GM21786 (cell line): ENCODE results near the gene PBX2.
"Not testable (repeated sequence)": the region's sequence is repeated elsewhere in the genome, so short reads cannot be mapped to it uniquely, and the experiment has no call there.

Experiments
- ATAC-seq: cut with Tn5 transposase; IDR thresholded peaks from one replicate; pipeline ENCODE4 v1.9.1; 2021; ENCODE audit not compliant: unreplicated experiment

PBX2 gene

DNA sequence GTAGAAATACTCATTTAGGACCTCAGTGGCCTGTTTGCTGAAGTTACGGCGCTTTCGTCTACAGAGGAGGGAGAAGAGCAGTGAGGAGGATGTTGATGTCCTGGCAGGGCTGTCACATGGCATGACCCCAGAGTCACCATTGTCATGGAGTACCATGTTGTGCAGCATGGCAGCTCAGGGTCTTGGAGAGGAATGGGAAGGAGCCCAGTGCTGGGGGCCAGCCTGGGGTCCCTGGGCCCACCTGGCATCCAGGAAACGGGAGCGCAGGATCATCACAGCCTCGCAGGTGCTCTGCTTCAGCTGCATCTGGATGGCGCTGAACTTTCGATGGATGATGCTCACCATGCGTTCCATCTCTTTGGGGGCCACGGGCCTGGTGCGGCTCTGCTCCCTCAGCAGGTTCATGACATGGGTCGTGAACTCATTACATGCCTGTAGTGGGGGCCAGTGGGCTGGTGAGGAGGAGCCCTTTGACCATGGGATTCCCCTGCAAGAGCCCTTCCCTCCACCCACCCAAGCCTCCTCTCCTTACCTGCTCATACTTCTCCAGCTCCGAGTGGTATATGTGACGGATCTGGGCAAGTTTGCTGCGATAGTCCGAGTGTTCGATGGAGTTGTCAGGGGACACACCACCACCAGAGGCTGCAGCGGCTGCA is 2.1 kb downstream of the PBX2 start:
- ATAC-seq, result not testable (repeated sequence)

DNA sequence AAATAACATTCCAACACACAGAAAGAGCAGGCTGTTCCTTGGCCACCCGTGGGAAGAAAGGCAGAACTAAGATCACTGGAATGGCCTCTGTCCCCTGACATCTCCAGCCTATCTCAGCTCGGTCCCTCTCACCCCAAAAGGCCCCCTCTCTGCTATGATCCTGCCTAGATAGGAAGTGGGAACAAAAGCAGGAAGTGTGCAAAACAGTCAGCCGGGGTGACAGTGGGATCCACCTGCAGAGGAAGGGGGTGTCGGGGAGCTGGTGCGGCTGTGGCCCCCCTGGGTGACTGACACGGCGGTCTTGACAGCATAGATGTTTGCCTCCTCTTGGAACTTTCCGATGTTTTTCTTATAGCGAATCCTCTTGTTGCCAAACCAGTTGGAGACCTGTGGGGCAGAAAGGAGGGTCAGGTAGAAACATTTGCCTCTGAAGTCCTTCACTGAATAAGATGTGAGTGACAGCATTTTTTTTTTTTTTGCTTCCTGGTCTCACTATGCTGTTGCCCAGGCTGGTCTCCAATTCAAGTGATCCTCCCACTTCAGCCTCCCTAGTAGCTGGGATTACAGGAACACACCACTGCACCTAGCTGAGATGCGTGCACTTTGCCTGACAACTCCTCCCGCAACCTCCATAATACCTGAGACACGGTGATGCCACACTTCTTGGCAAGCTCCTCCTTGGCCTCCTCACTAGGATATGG is 2.8 kb downstream of the PBX2 start:
- ATAC-seq, result no peak

GRCh38 chr6:32186151-32186840 is 3.7 kb downstream of the PBX2 start:
- not testable (repeated sequence) for ATAC-seq

GRCh38 chr6:32185681-32186131 is 4.3 kb downstream of the PBX2 start:
- ATAC-seq, result not testable (repeated sequence)

DNA sequence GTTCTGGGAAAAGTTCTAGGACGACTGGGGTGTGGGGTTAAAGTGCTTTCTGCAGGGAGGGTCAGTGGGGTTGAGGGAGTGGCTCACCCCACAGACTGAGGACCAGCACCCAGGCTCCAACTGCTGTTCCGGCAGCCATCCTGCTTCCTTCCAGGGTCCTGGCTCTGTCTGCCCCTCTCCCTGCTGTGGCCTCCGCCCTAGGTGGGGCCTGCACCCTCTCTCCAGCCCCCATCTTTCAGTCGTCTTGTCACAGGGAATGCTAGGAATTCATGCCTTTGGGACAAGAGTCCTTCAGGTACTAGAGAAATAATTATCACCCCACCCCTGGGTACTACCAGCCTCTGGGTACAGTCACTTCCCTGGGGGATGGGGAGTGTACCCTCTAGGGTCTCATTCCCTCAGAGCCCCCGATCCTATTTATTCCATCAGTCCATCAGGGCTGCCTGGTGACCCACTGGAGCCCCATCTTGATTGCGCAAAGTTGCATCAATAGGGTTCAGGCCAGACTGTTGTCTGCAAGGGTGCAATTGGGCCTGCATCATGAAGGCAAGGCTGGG is 5.8 kb downstream of the PBX2 start, which contains the start of gene AGER:
Gene AGER (minus strand): TSS at position 170 of the 557 bp plus-strand sequence. CDS start 31 bp downstream, at position 139.
- ATAC-seq, result no peak

GRCh38 chr6:32183483-32184083 is 6.4 kb downstream of the PBX2 start:
- ATAC-seq, result no peak

DNA sequence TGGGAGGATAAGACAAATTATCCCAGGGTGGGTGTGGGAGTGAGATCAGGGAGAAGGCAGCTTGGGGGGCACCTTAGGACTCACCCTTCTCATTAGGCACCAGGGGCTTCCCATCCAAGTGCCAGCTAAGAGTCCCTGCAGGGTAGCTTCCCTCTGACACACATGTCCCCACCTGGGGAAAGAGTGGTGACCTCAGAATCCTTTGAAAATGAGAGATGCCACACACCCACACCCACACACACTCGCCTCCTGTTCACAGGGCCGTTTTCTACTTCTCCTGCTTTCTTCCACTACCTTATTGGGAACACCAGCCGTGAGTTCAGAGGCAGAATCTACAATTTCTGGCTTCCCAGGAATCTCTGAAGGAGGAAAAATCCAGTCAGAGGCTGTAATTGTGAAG is 7.0 kb downstream of the PBX2 start:
- ATAC-seq, result no peak

GRCh38 chr6:32182555-32182981 is 7.4 kb downstream of the PBX2 start:
- no peak for ATAC-seq

GRCh38 chr6:32181915-32182529 is 8.0 kb downstream of the PBX2 start:
- no peak for ATAC-seq

DNA sequence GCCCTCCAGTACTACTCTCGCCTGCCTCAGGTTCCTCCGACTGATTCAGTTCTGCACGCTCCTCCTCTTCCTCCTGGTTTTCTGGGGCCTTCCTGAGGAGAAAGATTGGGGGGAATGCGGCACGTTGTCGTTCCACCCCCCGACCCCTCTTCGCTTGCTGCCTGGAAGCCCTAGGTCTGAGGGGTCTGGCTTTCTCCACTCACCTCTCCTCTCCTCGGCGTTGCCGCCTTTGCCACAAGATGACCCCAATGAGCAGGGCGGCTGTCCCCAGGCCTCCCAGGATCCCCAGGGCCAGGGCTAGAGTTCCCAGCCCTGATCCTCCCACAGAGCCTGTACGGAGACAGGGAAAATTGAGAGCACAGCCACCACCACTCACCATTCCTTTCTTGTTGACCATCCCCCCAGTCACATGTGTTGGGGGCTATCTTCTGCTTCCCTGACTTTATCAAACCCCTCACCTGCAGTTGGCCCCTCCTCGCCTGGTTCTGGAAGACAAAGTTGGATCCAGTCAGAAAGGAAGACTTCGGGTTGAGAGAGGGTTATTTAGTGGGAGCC is 8.8 kb downstream of the PBX2 start:
- ATAC-seq, result no peak

GRCh38 chr6:32179766-32180405 is 10.1 kb downstream of the PBX2 start:
- no peak for ATAC-seq

DNA sequence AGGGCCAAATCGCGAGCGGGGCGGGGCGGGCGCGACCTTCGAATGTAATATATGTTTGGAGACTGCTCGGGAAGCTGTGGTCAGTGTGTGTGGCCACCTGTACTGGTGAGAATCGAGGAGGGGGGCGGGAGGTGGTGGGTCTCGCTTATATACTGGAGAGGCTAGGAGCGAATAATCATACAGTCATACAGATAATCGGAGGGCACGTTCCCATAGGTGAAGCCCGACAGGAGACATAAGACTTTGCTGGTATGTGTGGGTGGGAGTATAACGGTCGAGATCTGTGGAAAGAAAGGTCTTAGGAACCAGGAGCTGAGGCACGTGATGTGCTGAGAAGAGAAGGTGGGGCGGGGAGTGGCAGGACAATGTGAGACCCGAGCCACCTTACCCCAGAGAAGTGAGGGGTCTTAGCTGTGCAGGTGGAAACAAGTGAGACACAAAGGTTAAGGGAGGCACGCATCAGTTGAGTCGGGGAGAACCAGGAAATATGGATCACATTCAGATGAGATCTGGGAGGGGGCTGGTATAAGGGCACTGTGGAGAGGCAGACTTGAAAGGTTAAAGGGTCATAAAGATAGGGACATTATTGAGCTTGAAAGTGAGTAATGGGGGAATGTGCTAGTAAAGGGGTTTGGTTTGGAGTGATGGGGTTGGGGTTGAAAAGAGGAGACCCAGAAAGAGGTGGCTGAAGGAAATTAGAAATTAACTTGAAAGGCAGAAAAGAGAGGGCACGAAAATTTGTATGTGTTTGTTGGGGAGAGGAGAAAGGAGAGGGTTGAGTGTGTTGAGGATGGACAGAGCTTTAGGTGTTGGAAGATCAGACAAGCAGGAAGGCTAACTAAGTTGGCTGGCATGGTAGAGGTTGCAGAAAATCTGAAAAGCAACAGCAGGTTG is 11.2 kb downstream of the PBX2 start:
- ATAC-seq, result no peak

- peak; percentile 86 for ATAC-seq
Observed at GRCh38 chr6:32177788-32178546, 12.0 kb downstream of the PBX2 start, which contains the start of gene RNF5. Gene RNF5 (plus strand): TSS chr6:32178405. CDS start chr6:32178512, 107 bp downstream.

GRCh38 chr6:32177183-32177787 is 12.7 kb downstream of the PBX2 start:
- no peak for ATAC-seq

DNA sequence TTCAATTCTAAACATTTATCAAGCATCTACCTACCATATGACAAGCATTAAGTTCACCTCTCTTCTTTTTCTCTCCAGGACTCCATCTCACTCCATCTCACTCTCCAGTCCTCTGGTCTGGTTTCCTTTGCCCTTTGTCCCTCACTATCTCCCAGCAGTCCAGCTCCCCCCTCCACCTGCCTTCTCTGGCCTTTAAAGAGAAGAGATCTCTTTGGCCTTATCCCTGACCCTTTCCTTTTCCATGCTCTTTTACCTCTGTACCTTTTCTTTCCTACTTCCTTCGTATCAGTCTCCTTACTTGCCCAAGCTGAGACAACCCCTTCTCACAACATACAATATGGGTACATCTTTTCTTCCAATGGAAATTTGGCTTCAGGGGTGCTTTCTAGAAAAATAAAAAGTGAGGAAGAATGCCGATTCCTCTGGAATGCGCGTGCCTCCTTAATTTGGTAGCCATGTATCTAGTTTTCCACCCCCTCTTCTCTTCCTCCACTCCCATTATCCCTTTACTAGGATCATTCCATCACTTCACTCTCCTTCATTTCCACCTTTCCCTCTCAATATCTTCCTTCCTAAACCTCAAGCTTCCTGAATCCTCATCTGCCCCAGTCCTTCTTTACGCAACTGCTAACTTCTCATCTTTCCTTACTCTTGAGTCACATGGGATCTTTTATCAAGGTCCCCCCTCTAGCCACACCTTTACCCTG is 13.4 kb downstream of the PBX2 start:
- ATAC-seq, result no peak

DNA sequence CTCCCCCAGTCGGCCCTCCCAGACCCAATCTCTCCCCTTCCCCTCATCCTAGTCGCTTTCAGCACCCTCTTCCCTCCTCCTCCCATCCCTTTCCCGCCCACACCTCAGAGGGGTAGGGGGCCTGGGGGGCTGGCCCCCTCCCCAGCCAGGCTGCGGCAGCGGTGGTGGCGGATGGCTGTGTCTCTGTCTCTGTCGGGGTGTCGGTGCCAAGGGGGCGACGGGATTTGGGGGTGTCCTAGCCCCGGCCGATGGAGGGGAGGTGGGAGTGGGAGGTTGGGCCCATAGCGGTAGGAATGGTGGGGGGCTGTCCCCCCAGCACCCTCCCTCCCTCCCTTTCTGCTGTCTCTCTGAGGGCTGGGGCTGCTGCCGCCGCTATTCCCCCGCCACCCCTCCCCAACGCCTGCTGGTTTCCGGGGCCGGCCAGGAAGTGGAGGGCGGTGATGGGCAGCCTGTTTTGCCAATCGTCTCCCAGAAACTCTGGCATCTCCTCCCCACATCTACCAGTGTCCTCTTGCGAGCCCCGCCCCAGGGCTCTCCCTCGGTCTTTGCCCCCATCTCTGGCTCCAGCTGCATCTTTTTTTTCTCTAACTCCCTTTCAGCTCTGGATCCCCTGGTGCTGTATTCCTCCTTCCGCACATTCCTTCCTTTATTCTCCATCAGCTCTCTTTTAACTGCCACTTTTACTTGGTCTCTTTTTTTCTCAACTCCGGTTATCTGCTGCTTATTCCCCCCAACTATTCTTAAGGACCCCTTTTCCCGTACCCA is 14.1 kb downstream of the PBX2 start, which contains the start of gene AGPAT1:
Gene AGPAT1 (minus strand): TSS at position 374 of the 765 bp plus-strand sequence. CDS start 4,588 bp downstream, outside the sequence.
- peak; percentile 41 for ATAC-seq
